Hepatocyte (in vitro differentiated cells): Measurements from ENCODE around the gene TEAD3. TPM values are rescaled to one million over a fixed set of nuclear protein-coding genes. Genes with fewer than 3 reads are reported as not detected.

Experiments used
- DNase-seq: peaks from one replicate; pipeline ENCODE4 v3.0.0-alpha.2; 2016; ENCODE audit warnings: low spot score
- H2AFZ ChIP-seq: fragments of 200-600 bp; sonication (generic); 2 replicates; pipeline ENCODE4 v1.6.0; 2016; ENCODE audit warnings: antibody characterized with exemption, mild to moderate bottlenecking
- H3K27ac ChIP-seq: fragments of 200-600 bp; sonication (generic); 2 replicates; pipeline ENCODE4 v1.5.1; 2016; ENCODE audit warnings: mild to moderate bottlenecking
- H3K27me3 ChIP-seq: fragments of 200-600 bp; sonication (generic); 2 replicates; pipeline ENCODE4 v1.6.1; 2016
- H3K36me3 ChIP-seq: fragments of 200-600 bp; sonication (generic); replicated peaks from 2 replicates; pipeline ENCODE4 v1.5.1; 2016; ENCODE audit warnings: low read depth; ENCODE audit not compliant: insufficient read depth
- H3K4me1 ChIP-seq: fragments of 200-600 bp; sonication (generic); 2 replicates; pipeline ENCODE4 v1.5.1; 2016; ENCODE audit warnings: mild to moderate bottlenecking, moderate library complexity; ENCODE audit not compliant: insufficient read depth
- H3K4me2 ChIP-seq: fragments of 200-600 bp; sonication (generic); 2 replicates; pipeline ENCODE4 v1.6.0; 2016
- H3K4me3 ChIP-seq: fragments of 200-600 bp; sonication (generic); 2 replicates; pipeline ENCODE4 v1.5.1; 2016; ENCODE audit warnings: mild to moderate bottlenecking
- H3K79me2 ChIP-seq: fragments of 200-600 bp; sonication (generic); 2 replicates; pipeline ENCODE4 v1.6.0; 2017; ENCODE audit warnings: mild to moderate bottlenecking
- H3K9me2 ChIP-seq: fragments of 200-600 bp; sonication (generic); replicated peaks from 2 replicates; pipeline ENCODE4 v1.6.0; 2017; ENCODE audit warnings: mild to moderate bottlenecking; ENCODE audit not compliant: insufficient read depth
- H3K9me3 ChIP-seq: fragments of 200-600 bp; sonication (generic); 2 replicates; pipeline ENCODE4 v1.5.1; 2016; ENCODE audit warnings: low read depth, mild to moderate bottlenecking
- H4K20me1 ChIP-seq: fragments of 200-600 bp; sonication (generic); 2 replicates; pipeline ENCODE4 v1.6.0; 2016; ENCODE audit warnings: mild to moderate bottlenecking; ENCODE audit not compliant: insufficient read depth, poor library complexity, severe bottlenecking
- CTCF ChIP-seq: fragments of 200-600 bp; sonication (generic); IDR thresholded peaks from 2 replicates; pipeline ENCODE4 v1.5.1; 2016; ENCODE audit warnings: antibody characterized with exemption, mild to moderate bottlenecking; ENCODE audit not compliant: poor library complexity
- EZH2 ChIP-seq: fragments of 200-600 bp; sonication (generic); IDR thresholded peaks from 2 replicates; pipeline ENCODE4 v1.6.1; 2016; ENCODE audit warnings: antibody characterized with exemption, mild to moderate bottlenecking, borderline replicate concordance
- EZH2phosphoT487 ChIP-seq: fragments of 200-600 bp; sonication (generic); IDR thresholded peaks from one replicate; pipeline ENCODE4 v1.6.1; 2018; ENCODE audit warnings: antibody characterized with exemption, mild to moderate bottlenecking, low read depth, moderate library complexity; ENCODE audit not compliant: unreplicated experiment, severe bottlenecking
- WGBS: methylation state at CpG from one replicate; pipeline ENCODE4 v1.1.6; 2016; ENCODE audit warnings: low lambda C conversion rate; ENCODE audit errors: missing lambda C conversion rate; 5-methylcytosine and 5-hydroxymethylcytosine counted together
- polyA plus RNA-seq: library from polyadenylated mRNA; unstranded; fragments of >200 nt; fragmentation: Nextera tagmentation; extraction: Ambion mirVana; gene quantifications from 2 replicates; pipeline ENCODE4 v1.2.1, GENCODE V29; 2016
- total RNA-seq: library from RNA; depleted of rRNA; stranded (reverse); fragments of >200 nt; gene quantifications from 2 replicates; pipeline ENCODE4 v1.2.3, GENCODE V29; 2014

TEAD3 gene
- total and polyA plus RNA-seq, 2 experiments from 2014 or later: 26.3 to 33.0 TPM

- H3K9me3 ChIP-seq: no peaks in the 10 kb centered on the region
- no peaks in the 10 kb centered on the region for H3K27me3 ChIP-seq
- no peak for TF ChIP-seq EZH2phosphoT487
- TF ChIP-seq EZH2: no peak
- no peak for TF ChIP-seq CTCF
- peaks cover 20% of the 10 kb centered on the region for H3K4me1 ChIP-seq
- no peaks in the 10 kb centered on the region for H3K36me3 ChIP-seq
- H4K20me1 ChIP-seq: peaks cover 39% of the 10 kb centered on the region
- H3K4me3 ChIP-seq: no peak overlapping the region
- H3K27ac ChIP-seq: no peak overlapping the region
- no peak overlapping the region for H2AFZ ChIP-seq
- DNase-seq: no peak
- H3K9me2 ChIP-seq: no peaks in the 10 kb centered on the region
- H3K79me2 ChIP-seq: peaks cover 18% of the 10 kb centered on the region
- H3K4me2 ChIP-seq: no peak overlapping the region
Measured at GRCh38 chr6:35473850-35474130, 23.1 kb downstream of the TEAD3 start.

GRCh38 chr6:35473075-35473849 is 23.6 kb downstream of the TEAD3 start:
- DNase-seq: no peak
- TF ChIP-seq EZH2 (no peak), CTCF (no peak), EZH2phosphoT487 (no peak)
- H4K20me1 ChIP-seq: peaks cover 43% of the 10 kb centered on the region
- no peak overlapping the region for H3K27ac ChIP-seq
- no peak overlapping the region for H3K4me2 ChIP-seq
- no peak overlapping the region for H3K4me3 ChIP-seq
- H3K4me1 ChIP-seq: peaks cover 20% of the 10 kb centered on the region
- H2AFZ ChIP-seq: no peak overlapping the region
- no peaks in the 10 kb centered on the region for H3K9me3 ChIP-seq
- 86% methylated on average over 9 of the region's 9 CpGs for WGBS
- peaks cover 23% of the 10 kb centered on the region for H3K79me2 ChIP-seq
- no peaks in the 10 kb centered on the region for H3K9me2 ChIP-seq
- H3K36me3 ChIP-seq: no peaks in the 10 kb centered on the region
- no peaks in the 10 kb centered on the region for H3K27me3 ChIP-seq

- WGBS: 66% methylated on average over 8 of the region's 8 CpGs
- H3K4me2 ChIP-seq: peak overlapping the region; percentile 13
- no peak for DNase-seq
- TF ChIP-seq EZH2phosphoT487: no peak
- no peak for TF ChIP-seq CTCF
- TF ChIP-seq EZH2: no peak
- peaks cover 26% of the 10 kb centered on the region for H3K4me1 ChIP-seq
- H3K79me2 ChIP-seq: peaks cover 23% of the 10 kb centered on the region
- no peaks in the 10 kb centered on the region for H3K27me3 ChIP-seq
- H3K9me3 ChIP-seq: no peaks in the 10 kb centered on the region
- H2AFZ ChIP-seq: no peak overlapping the region
- H3K36me3 ChIP-seq: no peaks in the 10 kb centered on the region
- peaks cover 43% of the 10 kb centered on the region for H4K20me1 ChIP-seq
- no peaks in the 10 kb centered on the region for H3K9me2 ChIP-seq
- H3K4me3 ChIP-seq: no peak overlapping the region
- H3K27ac ChIP-seq: peak overlapping the region; percentile 98
Measured at GRCh38 chr6:35471836-35472345, 25.0 kb downstream of the TEAD3 start.

GRCh38 chr6:35470663-35471120 is 26.2 kb downstream of the TEAD3 start:
- Histone ChIP-seq H3K4me2 (peak overlapping the region; percentile 93), H2AFZ (no peak overlapping the region), H3K27ac (peak overlapping the region; percentile 98), H4K20me1 (peaks cover 43% of the 10 kb centered on the region), H3K36me3 (no peaks in the 10 kb centered on the region), H3K9me3 (no peaks in the 10 kb centered on the region), H3K4me1 (peaks cover 26% of the 10 kb centered on the region), H3K79me2 (peaks cover 23% of the 10 kb centered on the region), H3K4me3 (no peak overlapping the region), H3K27me3 (no peaks in the 10 kb centered on the region), H3K9me2 (no peaks in the 10 kb centered on the region)
- 76% methylated on average over 3 of the region's 3 CpGs for WGBS
- TF ChIP-seq EZH2phosphoT487: no peak
- TF ChIP-seq EZH2: no peak
- no peak for TF ChIP-seq CTCF
- DNase-seq: no peak
